ENCODE results near the gene GPRIN3. TPM values are rescaled to one million over a fixed set of nuclear protein-coding genes. Genes with fewer than 3 reads are reported as not detected.

GPRIN3 gene
- total and polyA plus RNA-seq, 2 donors (not counting 3 experiments of a cell fraction or from before 2014, with no cell fraction given): 0.17 to 2.2 TPM

DNA sequence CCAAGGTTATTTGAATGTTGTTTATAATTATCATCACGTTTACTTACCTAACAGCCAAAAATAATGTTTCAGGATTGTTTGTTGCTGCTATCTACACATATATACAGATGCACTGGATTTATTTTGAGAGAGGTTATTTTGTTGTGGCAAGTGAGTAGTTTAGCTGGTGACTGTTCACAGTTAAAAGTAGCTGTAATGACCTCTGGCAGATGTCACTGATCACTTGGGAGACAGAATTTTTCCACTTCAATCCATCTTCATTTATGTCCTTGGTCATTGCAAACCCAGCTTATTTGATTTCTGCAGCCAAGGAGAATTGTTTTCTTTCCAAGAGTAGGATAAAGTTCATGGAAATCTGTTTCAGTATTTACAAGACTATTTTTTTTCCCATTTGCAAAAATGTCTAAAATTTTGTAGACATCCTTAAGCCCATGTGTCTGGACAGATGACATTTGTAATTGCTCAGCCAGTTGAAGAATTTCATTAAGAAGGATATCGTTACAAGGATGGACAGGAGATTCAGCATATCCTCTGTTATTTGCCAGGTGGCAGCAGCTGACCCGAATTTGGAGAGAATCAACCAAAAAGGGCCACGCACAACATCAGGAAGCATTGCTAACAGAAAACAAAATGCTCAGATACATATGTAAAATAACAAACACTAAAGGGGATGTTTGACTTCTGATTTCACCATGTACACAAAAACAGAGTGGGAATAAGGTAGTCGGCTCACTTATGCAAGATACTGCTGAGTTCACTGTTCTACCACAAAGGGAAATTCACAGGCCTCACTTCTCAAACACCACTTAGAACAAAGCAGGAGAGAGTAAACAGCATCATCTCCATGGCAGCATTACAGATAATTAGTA lies 64.5 kb downstream of the GPRIN3 start:
- H3K79me2 ChIP-seq (ENCODE audit: control insufficient read depth, insufficient read depth, low read length): no peaks in the 10 kb centered on the region
- CTCF ChIA-PET: interaction anchor here (2.2 kb wide), 1 partner anchor 17 kb away, joined by 7 read pairs; no protein-coding TSS in a partner anchor
- POLR2A ChIA-PET: no interaction called here
- TF ChIP-seq MYC (IDR thresholded peaks at IDR 0.05; ENCODE audit: low read depth, low read length): no peak
- TF ChIP-seq JUN (IDR thresholded peaks at IDR 0.05; ENCODE audit: borderline replicate concordance, insufficient read depth, insufficient read length, low read depth): no peak
- TF ChIP-seq POLR2AphosphoS5 (IDR thresholded peaks at IDR 0.05; ENCODE audit: insufficient read depth, low read depth, low read length): no peak
- no peaks in the 10 kb centered on the region for H3K9me1 ChIP-seq (replicated peaks; ENCODE audit: control insufficient read depth, extremely low read depth, insufficient read depth, low read length)
- dilution Hi-C loops (cut with MboI; ENCODE audit: extremely low pct_ligation_motif_present, low sequenced_read_pairs): no loop called here
- H3K27me3 ChIP-seq (ENCODE audit: control insufficient read depth in 2 of 2, insufficient read depth in 2 of 2, low read length in 2 of 2): no peaks in the 10 kb centered on the region
- intact Hi-C loops (cut with micrococcal nuclease): no loop called here
- no peak overlapping the region for H3K4me3 ChIP-seq (replicated peaks in 1 of 3; ENCODE audit: insufficient read depth in 1 of 3, low read depth in 1 of 3, low read length in 3 of 3)
- no peaks in the 10 kb centered on the region for H4K20me1 ChIP-seq (replicated peaks; ENCODE audit: control insufficient read depth, extremely low read depth, insufficient read depth, low read length)
- FAIRE-seq (no peak), DNase-seq (ENCODE audit: low read depth, low spot score) (no peak)
- no peak overlapping the region for H2AFZ ChIP-seq (ENCODE audit: low read depth, low read length)
- no peaks in the 10 kb centered on the region for H3K9me3 ChIP-seq (replicated peaks; ENCODE audit: control insufficient read depth, insufficient read depth, low read length)
- no peak overlapping the region for H3K4me2 ChIP-seq (ENCODE audit: insufficient read depth, low read length)
- no peaks in the 10 kb centered on the region for H3K4me1 ChIP-seq (ENCODE audit: control insufficient read depth, extremely low read depth, insufficient read depth, low read length)
- H3K9ac ChIP-seq (replicated peaks; ENCODE audit: extremely low read depth, insufficient read depth, low read length): no peak overlapping the region
- BruUV-seq (replicated peaks): no TSS peak
- H3K36me3 ChIP-seq (ENCODE audit: control insufficient read depth in 2 of 2, extremely low read depth in 1 of 2, insufficient read depth in 2 of 2, low read length in 2 of 2): no peaks in the 10 kb centered on the region
- no peak overlapping the region for H3K27ac ChIP-seq (ENCODE audit: insufficient read depth, low read depth, low read length)

DNA sequence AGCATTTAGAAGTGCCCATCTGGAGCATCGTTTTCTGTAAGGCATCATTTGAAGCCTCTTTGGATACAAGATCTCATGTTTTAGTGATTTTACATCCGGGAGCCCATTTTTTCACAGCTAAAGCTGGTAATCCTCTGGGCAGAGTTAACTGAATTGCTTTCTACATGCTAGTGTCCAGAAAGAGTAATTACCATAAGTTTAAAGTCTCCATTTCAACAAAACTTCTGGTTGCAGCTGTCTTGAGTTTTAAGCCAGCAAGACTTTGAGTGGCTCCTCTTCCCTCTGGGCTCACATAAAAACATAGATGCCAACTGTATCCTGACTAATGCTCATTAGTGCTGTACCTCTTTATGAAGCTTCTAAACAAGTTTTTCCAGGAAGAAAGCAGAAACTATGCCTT lies 65.4 kb downstream of the GPRIN3 start:
- Histone ChIP-seq H2AFZ (ENCODE audit: low read depth, low read length) (no peak overlapping the region), H3K4me3 (replicated peaks in 1 of 3; ENCODE audit: insufficient read depth in 1 of 3, low read depth in 1 of 3, low read length in 3 of 3) (no peak overlapping the region), H3K27ac (ENCODE audit: insufficient read depth, low read depth, low read length) (no peak overlapping the region), H3K4me2 (ENCODE audit: insufficient read depth, low read length) (no peak overlapping the region), H3K36me3 (ENCODE audit: control insufficient read depth in 2 of 2, extremely low read depth in 1 of 2, insufficient read depth in 2 of 2, low read length in 2 of 2) (no peaks in the 10 kb centered on the region), H4K20me1 (replicated peaks; ENCODE audit: control insufficient read depth, extremely low read depth, insufficient read depth, low read length) (no peaks in the 10 kb centered on the region), H3K9me1 (replicated peaks; ENCODE audit: control insufficient read depth, extremely low read depth, insufficient read depth, low read length) (no peaks in the 10 kb centered on the region), H3K27me3 (ENCODE audit: control insufficient read depth in 2 of 2, insufficient read depth in 2 of 2, low read length in 2 of 2) (no peaks in the 10 kb centered on the region), H3K9ac (replicated peaks; ENCODE audit: extremely low read depth, insufficient read depth, low read length) (no peak overlapping the region), H3K79me2 (ENCODE audit: control insufficient read depth, insufficient read depth, low read length) (no peaks in the 10 kb centered on the region), H3K4me1 (ENCODE audit: control insufficient read depth, extremely low read depth, insufficient read depth, low read length) (no peaks in the 10 kb centered on the region), H3K9me3 (replicated peaks; ENCODE audit: control insufficient read depth, insufficient read depth, low read length) (no peaks in the 10 kb centered on the region)
- POLR2A ChIA-PET: no interaction called here
- intact Hi-C loops (cut with micrococcal nuclease) (no loop called here), dilution Hi-C loops (cut with MboI; ENCODE audit: extremely low pct_ligation_motif_present, low sequenced_read_pairs) (no loop called here)
- FAIRE-seq (no peak), DNase-seq (ENCODE audit: low read depth, low spot score) (no peak)
- TF ChIP-seq, protein P1, sequence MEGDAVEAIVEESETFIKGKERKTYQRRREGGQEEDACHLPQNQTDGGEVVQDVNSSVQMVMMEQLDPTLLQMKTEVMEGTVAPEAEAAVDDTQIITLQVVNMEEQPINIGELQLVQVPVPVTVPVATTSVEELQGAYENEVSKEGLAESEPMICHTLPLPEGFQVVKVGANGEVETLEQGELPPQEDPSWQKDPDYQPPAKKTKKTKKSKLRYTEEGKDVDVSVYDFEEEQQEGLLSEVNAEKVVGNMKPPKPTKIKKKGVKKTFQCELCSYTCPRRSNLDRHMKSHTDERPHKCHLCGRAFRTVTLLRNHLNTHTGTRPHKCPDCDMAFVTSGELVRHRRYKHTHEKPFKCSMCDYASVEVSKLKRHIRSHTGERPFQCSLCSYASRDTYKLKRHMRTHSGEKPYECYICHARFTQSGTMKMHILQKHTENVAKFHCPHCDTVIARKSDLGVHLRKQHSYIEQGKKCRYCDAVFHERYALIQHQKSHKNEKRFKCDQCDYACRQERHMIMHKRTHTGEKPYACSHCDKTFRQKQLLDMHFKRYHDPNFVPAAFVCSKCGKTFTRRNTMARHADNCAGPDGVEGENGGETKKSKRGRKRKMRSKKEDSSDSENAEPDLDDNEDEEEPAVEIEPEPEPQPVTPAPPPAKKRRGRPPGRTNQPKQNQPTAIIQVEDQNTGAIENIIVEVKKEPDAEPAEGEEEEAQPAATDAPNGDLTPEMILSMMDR (IDR thresholded peaks at IDR 0.05; ENCODE audit: extremely low read depth in 1 of 2, insufficient read depth in 1 of 2, low read depth in 1 of 2, low read length in 2 of 2): no peak
- no peak for TF ChIP-seq POLR2A (IDR thresholded peaks at IDR 0.05; ENCODE audit: low read depth, low read length)
- TF ChIP-seq EZH2 (IDR thresholded peaks at IDR 0.05; ENCODE audit: borderline replicate concordance, low read depth, low read length, severe bottlenecking): no peak
- TF ChIP-seq JUN (IDR thresholded peaks at IDR 0.05; ENCODE audit: borderline replicate concordance, insufficient read depth, insufficient read length, low read depth): no peak
- TF ChIP-seq POLR2AphosphoS5 (IDR thresholded peaks at IDR 0.05; ENCODE audit: insufficient read depth, low read depth, low read length): no peak
- no TSS peak for BruUV-seq (replicated peaks)
- CTCF ChIA-PET: interaction anchor here (1.2 kb wide), 1 partner anchor 15 kb away, joined by 5 read pairs; no protein-coding TSS in a partner anchor
